NB4 (cell line): Measurements from ENCODE around the gene NXNL1.
"Not testable (repeated sequence)": the region's sequence is repeated elsewhere in the genome, so short reads cannot be mapped to it uniquely, and the experiment has no call there.

Experiments used
- DNase-seq: peaks from one replicate; pipeline ENCODE4 v3.0.0; 2010; ENCODE audit warnings: low read depth
- H3K4me3 ChIP-seq: one replicate; pipeline ENCODE4 v1.5.1; 2011; ENCODE audit warnings: mild to moderate bottlenecking, low read depth, low read length, moderate library complexity
- CTCF ChIP-seq: IDR thresholded peaks from one replicate; pipeline ENCODE4 v1.5.1; 2012; ENCODE audit warnings: low read depth, low read length
- MAX ChIP-seq: IDR thresholded peaks from 2 replicates; pipeline ENCODE4 v1.6.1; 2011; ENCODE audit warnings: low read depth, low read length
- MYC ChIP-seq: IDR thresholded peaks from 2 replicates; pipeline ENCODE4 v1.6.1; 2011; ENCODE audit warnings: low read depth, low read length
- POLR2A ChIP-seq: IDR thresholded peaks from 2 replicates; pipeline ENCODE4 v1.6.1; 2011; ENCODE audit warnings: mild to moderate bottlenecking; ENCODE audit not compliant: insufficient read length; ENCODE audit errors: extremely low read depth

Gene NXNL1

GRCh38 chr19:17460372-17461230 is at the start of gene NXNL1:
Gene NXNL1 (minus strand): TSS chr19:17460926. CDS start chr19:17460869, 57 bp downstream.
- no peak for TF ChIP-seq MAX
- no peak for TF ChIP-seq CTCF
- TF ChIP-seq POLR2A = no peak
- H3K4me3 ChIP-seq = no peak within 1 kb of the TSS
- DNase-seq = no peak

GRCh38 chr19:17508558-17508933 is 47.8 kb upstream of the NXNL1 start:
- not testable (repeated sequence) for DNase-seq, H3K4me3 ChIP-seq

GRCh38 chr19:17506745-17507144 is 46.0 kb upstream of the NXNL1 start:
- TF ChIP-seq CTCF (no peak), MAX (no peak), MYC (no peak), POLR2A (no peak)
- H3K4me3 ChIP-seq = no peak overlapping the region
- DNase-seq = no peak

GRCh38 chr19:17505223-17505622 is 44.5 kb upstream of the NXNL1 start:
- DNase-seq = no peak

GRCh38 chr19:17504456-17504855 is 43.7 kb upstream of the NXNL1 start:
- H3K4me3 ChIP-seq = no peak overlapping the region
- TF ChIP-seq MYC (no peak), MAX (no peak), POLR2A (no peak), CTCF (no peak)
- no peak for DNase-seq

More at GRCh38 chr19:17505223-17505622, 44.5 kb upstream of the NXNL1 start:
- TF ChIP-seq MYC (no peak), POLR2A (no peak), CTCF (no peak), MAX (no peak)
- H3K4me3 ChIP-seq = no peak overlapping the region

GRCh38 chr19:17504030-17504429 is 43.3 kb upstream of the NXNL1 start:
- TF ChIP-seq MAX = peak; percentile 59
- no peak for TF ChIP-seq MYC
- no peak for TF ChIP-seq CTCF
- no peak for TF ChIP-seq POLR2A
- no peak for DNase-seq

More at GRCh38 chr19:17504030-17504429, 43.3 kb upstream of the NXNL1 start:
- H3K4me3 ChIP-seq = no peak overlapping the region
